Naive B cell (primary cell): ENCODE measurements around the gene EFNA4. TPM values are rescaled to one million over a fixed set of nuclear protein-coding genes. Genes with fewer than 3 reads are reported as not detected.

Experiments used
- ATAC-seq, 2 donors: fragments of 150-1000 bp; cut with Tn5 transposase; 2 replicates each; pipeline ENCODE4 v1.10.0; 2021; ENCODE audit warnings: low read depth in 2 of 2, mild to moderate bottlenecking in 2 of 2, moderate library complexity in 2 of 2
- DNase-seq: peaks from one replicate; pipeline ENCODE4 v3.0.0; 2022
- H3K27ac Mint-ChIP-seq, 6 donors: one replicate each; pipeline ENCODE4 v1.8.0; 2020 to 2022; ENCODE audit warnings: mild to moderate bottlenecking in 6 of 6, mixed read lengths in 6 of 6, moderate library complexity in 5 of 6, inconsistent platforms in 2 of 6
- H3K27me3 Mint-ChIP-seq, 3 donors: one replicate each; pipeline ENCODE4 v1.8.0; 2021 to 2022; ENCODE audit warnings: mixed read lengths in 3 of 3, mild to moderate bottlenecking in 1 of 3
- H3K36me3 Mint-ChIP-seq, 2 donors: one replicate each; pipeline ENCODE4 v1.8.0; 2020 to 2022; ENCODE audit warnings: mixed read lengths in 2 of 2, inconsistent platforms in 1 of 2, mild to moderate bottlenecking in 1 of 2
- H3K4me1 Mint-ChIP-seq, 3 donors: one replicate each; pipeline ENCODE4 v1.8.0; 2020 to 2022; ENCODE audit warnings: mixed read lengths in 3 of 3, inconsistent platforms in 1 of 3, mild to moderate bottlenecking in 1 of 3, moderate library complexity in 1 of 3
- H3K4me3 Mint-ChIP-seq, 8 donors: one replicate each; pipeline ENCODE4 v1.8.0; 2020 to 2022; ENCODE audit warnings: mild to moderate bottlenecking in 8 of 8, mixed read lengths in 8 of 8, moderate library complexity in 8 of 8, inconsistent platforms in 2 of 8
- H3K9me3 Mint-ChIP-seq, 7 donors: one replicate each; pipeline ENCODE4 v1.8.0; 2020 to 2022; ENCODE audit warnings: mixed read lengths in 7 of 7, mild to moderate bottlenecking in 5 of 7, inconsistent platforms in 2 of 7, moderate library complexity in 1 of 7
- polyA plus RNA-seq, 6 donors: library from polyadenylated mRNA; unstranded; fragments of 300-500 nt; fragmentation: Illumina TruSeq; gene quantifications; one replicate each; pipeline ENCODE4 v1.2.3, GENCODE V29; 2021; ENCODE audit warnings: low read depth in 6 of 6

The EFNA4 gene
- polyA plus RNA-seq, 6 donors from 2014 or later: 2.6 to 6.0 (median 3.3) TPM; not detected in 1

GRCh38 chr1:155077758-155078445, 14.4 kb downstream of the EFNA4 start:
- no peak for DNase-seq
- Mint-ChIP-seq H3K36me3 (peaks cover 0 to 8% of the 10 kb centered on the region in 2 donors), H3K4me1 (peaks cover 43 to 54% (median 47%) of the 10 kb centered on the region in 3 donors), H3K9me3 (peaks cover 0 to 3% (median 0%) of the 10 kb centered on the region in 7 donors), H3K27me3 (peaks cover 30 to 32% (median 30%) of the 10 kb centered on the region in 3 donors), H3K4me3 (peak overlapping the region; percentile 30 to 87 (median 72)), H3K27ac (no peak overlapping the region)
- ATAC-seq: no peak

- Mint-ChIP-seq H3K27ac (peak within 1 kb of the TSS in 4 of 6 donors; percentile 53 to 83 (median 58)), H3K36me3 (peaks cover 0 to 8% of the 10 kb centered on the region in 2 donors), H3K4me1 (peaks cover 42 to 50% (median 45%) of the 10 kb centered on the region in 3 donors), H3K27me3 (peaks cover 31 to 39% (median 37%) of the 10 kb centered on the region in 3 donors), H3K4me3 (peak within 1 kb of the TSS; percentile 66 to 96 (median 84)), H3K9me3 (peaks cover 0 to 3% (median 0%) of the 10 kb centered on the region in 7 donors)
- peak; percentile 50 for DNase-seq
- ATAC-seq: peak; percentile 37 to 38
Measured at GRCh38 chr1:155078469-155079209, 15.1 kb downstream of the EFNA4 start, which contains the start of gene EFNA3. Gene EFNA3, plus strand, starts transcription at chr1:155078837. Its CDS starts 105 bp downstream, at chr1:155078942.

- Mint-ChIP-seq H3K4me1 (peaks cover 43 to 50% (median 46%) of the 10 kb centered on the region in 3 donors), H3K27ac (peak overlapping the region in 3 of 6 donors; percentile 53 to 83 (median 59)), H3K9me3 (peaks cover 0 to 3% (median 0%) of the 10 kb centered on the region in 7 donors), H3K27me3 (peaks cover 36 to 44% (median 42%) of the 10 kb centered on the region in 3 donors), H3K36me3 (peaks cover 0 to 8% of the 10 kb centered on the region in 2 donors), H3K4me3 (peak overlapping the region; percentile 66 to 96 (median 84))
- DNase-seq (no peak), ATAC-seq (peak; percentile 1 to 2)
Measured at GRCh38 chr1:155079210-155079486, 15.6 kb downstream of the EFNA4 start.

- peak overlapping the region in 4 of 6 donors; percentile 53 to 83 (median 58) for H3K27ac Mint-ChIP-seq
- peak; percentile 14 to 18 for ATAC-seq
- peak overlapping the region; percentile 66 to 96 (median 84) for H3K4me3 Mint-ChIP-seq
- peaks cover 0 to 3% (median 0%) of the 10 kb centered on the region in 7 donors for H3K9me3 Mint-ChIP-seq
- DNase-seq: peak; percentile 24
- peaks cover 0 to 8% of the 10 kb centered on the region in 2 donors for H3K36me3 Mint-ChIP-seq
- H3K4me1 Mint-ChIP-seq: peaks cover 43 to 55% (median 51%) of the 10 kb centered on the region in 3 donors
- peaks cover 40 to 47% (median 47%) of the 10 kb centered on the region in 3 donors for H3K27me3 Mint-ChIP-seq
Measured at GRCh38 chr1:155079487-155080311, 16.2 kb downstream of the EFNA4 start.

- Mint-ChIP-seq H3K27ac (no peak overlapping the region), H3K9me3 (peaks cover 0 to 3% (median 0%) of the 10 kb centered on the region in 7 donors), H3K4me1 (peaks cover 49 to 64% (median 57%) of the 10 kb centered on the region in 3 donors), H3K4me3 (peak overlapping the region; percentile 67 to 91 (median 86)), H3K27me3 (peaks cover 41 to 47% (median 47%) of the 10 kb centered on the region in 3 donors), H3K36me3 (peaks cover 0 to 8% of the 10 kb centered on the region in 2 donors)
- DNase-seq: no peak
- no peak for ATAC-seq
Measured at GRCh38 chr1:155080312-155081228, 17.0 kb downstream of the EFNA4 start.

GRCh38 chr1:155081472-155082300, 18.1 kb downstream of the EFNA4 start:
- Mint-ChIP-seq H3K9me3 (peaks cover 0 to 3% (median 0%) of the 10 kb centered on the region in 7 donors), H3K27me3 (peaks cover 41 to 47% (median 47%) of the 10 kb centered on the region in 3 donors), H3K36me3 (peaks cover 0 to 8% of the 10 kb centered on the region in 2 donors), H3K27ac (peak overlapping the region in 4 of 6 donors; percentile 9 to 53 (median 35)), H3K4me1 (peaks cover 57 to 72% (median 64%) of the 10 kb centered on the region in 3 donors), H3K4me3 (peak overlapping the region; percentile 80 to 91 (median 86))
- ATAC-seq (no peak), DNase-seq (peak; percentile 25)

GRCh38 chr1:155082301-155083051, 18.9 kb downstream of the EFNA4 start:
- DNase-seq (no peak), ATAC-seq (no peak)
- Mint-ChIP-seq H3K36me3 (peaks cover 0 to 8% of the 10 kb centered on the region in 2 donors), H3K9me3 (peaks cover 0 to 3% (median 0%) of the 10 kb centered on the region in 7 donors), H3K27ac (peak overlapping the region in 1 of 6 donors; percentile 91), H3K4me3 (peak overlapping the region; percentile 73 to 90 (median 81)), H3K27me3 (peaks cover 40 to 47% (median 47%) of the 10 kb centered on the region in 3 donors), H3K4me1 (peaks cover 59 to 72% (median 64%) of the 10 kb centered on the region in 3 donors)

GRCh38 chr1:155083052-155083541, 19.6 kb downstream of the EFNA4 start:
- ATAC-seq (no peak), DNase-seq (no peak)
- Mint-ChIP-seq H3K4me3 (peak overlapping the region in 7 of 8 donors; percentile 22 to 90 (median 76)), H3K27me3 (peaks cover 35 to 47% (median 47%) of the 10 kb centered on the region in 3 donors), H3K27ac (no peak overlapping the region), H3K4me1 (peaks cover 59 to 67% (median 60%) of the 10 kb centered on the region in 3 donors), H3K36me3 (peaks cover 0 to 8% of the 10 kb centered on the region in 2 donors), H3K9me3 (peaks cover 0 to 3% (median 0%) of the 10 kb centered on the region in 7 donors)

GRCh38 chr1:155083865-155084721, 20.6 kb downstream of the EFNA4 start:
- H3K4me3 Mint-ChIP-seq: peak overlapping the region; percentile 83 to 97 (median 96)
- DNase-seq (no peak), ATAC-seq (no peak)
- peaks cover 35 to 47% (median 46%) of the 10 kb centered on the region in 3 donors for H3K27me3 Mint-ChIP-seq
- peak overlapping the region in 4 of 6 donors; percentile 89 to 98 (median 96) for H3K27ac Mint-ChIP-seq
- peaks cover 57 to 63% (median 60%) of the 10 kb centered on the region in 3 donors for H3K4me1 Mint-ChIP-seq
- peaks cover 0 to 3% (median 0%) of the 10 kb centered on the region in 7 donors for H3K9me3 Mint-ChIP-seq
- H3K36me3 Mint-ChIP-seq: peaks cover 0 to 8% of the 10 kb centered on the region in 2 donors
